Measurements from ENCODE around the gene COX14.
"Not testable (repeated sequence)": the region's sequence is repeated elsewhere in the genome, so short reads cannot be mapped to it uniquely, and the experiment has no call there.

The COX14 gene

DNA sequence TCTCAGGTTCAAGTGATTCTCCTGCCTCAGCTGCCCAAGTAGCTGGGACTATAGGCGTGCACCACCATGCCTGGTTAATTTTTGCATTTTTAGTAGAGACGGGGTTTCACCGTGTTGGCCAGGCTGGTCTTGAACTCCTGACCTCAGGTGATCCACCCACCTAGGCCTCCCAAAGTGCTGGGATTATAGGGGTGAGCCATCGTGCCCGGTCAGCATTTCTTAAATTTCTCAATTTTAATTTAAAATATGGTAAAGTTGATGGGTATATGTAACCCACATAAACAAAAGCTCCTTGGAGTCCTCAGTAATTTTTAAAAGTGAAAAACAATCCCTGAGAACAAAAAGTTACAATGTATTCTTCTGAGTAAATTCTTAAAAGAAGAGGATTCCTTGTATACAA lies 42.9 kb downstream of the COX14 start:
- DNase-seq (ENCODE audit: low spot score), result not testable (repeated sequence)

DNA sequence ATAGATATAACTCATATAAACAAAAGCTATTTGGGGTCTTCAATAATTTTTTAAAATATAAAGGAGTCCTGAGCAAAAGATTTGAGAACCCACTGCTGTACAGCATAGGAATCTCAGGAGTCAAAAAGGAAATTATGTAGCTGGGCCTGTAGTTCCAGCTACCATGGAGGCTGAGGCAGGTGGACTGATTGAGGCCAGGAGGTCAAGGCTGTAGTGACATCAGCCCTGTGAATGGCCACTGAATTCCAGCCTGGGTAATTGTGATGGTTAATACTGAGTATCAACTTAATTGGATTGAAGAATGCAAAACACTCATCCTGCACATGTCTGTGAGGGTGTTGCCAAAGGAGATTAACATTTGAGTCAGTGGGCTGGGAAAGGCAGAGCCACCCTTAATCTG lies 44.6 kb downstream of the COX14 start:
- DNase-seq (ENCODE audit: low spot score), result no peak

DNA sequence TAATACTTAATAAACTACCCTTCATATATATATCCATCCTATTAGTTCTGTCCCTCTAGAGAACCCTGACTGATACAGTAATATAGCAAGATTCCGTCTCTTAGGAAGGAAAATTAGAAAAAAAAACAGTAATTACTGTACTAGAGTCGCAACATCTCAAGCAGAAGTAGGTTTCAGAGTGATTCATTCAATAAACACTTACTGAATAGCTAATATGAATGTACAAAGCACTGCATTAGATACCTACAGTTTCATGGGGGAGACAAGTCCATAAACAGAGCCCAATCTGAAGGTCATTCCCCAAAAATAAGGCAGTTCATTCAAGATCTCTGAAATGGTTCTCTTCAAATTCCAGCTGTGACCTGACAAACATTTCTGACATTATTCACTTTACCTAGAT lies 45.2 kb downstream of the COX14 start:
- DNase-seq (ENCODE audit: low spot score), result no peak

DNA sequence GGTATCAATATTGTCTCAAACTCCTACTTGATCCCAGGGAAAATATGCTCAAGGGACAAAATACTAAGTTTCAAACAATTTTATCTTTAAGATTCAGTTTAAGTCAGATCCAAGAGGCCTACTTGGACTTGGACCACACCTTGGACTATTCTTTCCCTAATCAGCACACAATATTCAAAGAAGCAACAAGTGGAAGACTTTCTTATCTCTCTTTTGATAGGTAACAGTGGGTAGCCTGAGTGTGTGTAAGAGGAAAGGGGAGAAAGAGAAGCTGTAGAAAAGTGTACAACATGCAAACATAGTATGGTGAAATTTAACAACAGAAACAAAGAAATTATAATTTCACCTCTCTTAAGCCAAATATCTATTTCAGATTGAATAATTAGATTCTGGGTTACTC lies 48.6 kb downstream of the COX14 start:
- DNase-seq (ENCODE audit: low spot score), result no peak

DNA sequence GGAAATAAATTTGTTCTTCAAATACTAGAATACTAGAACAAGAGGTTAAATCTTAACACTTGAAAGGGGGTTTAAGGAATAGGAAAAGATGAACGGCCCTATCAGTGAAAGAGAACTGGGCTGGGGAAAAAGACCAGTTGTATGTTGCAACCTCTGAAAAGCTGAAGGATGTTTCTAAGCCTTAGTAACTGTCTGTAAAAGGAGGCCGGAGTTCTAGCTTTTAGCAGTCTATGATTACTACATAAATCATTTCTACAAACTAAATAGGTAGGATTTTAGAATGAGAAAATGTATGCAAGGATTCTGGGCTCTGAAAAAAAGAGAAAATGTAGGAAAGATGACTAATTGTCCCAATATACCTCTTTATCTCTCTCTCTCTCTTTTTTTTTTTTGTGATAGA lies 50.2 kb downstream of the COX14 start:
- no peak for DNase-seq (ENCODE audit: low spot score)

DNA sequence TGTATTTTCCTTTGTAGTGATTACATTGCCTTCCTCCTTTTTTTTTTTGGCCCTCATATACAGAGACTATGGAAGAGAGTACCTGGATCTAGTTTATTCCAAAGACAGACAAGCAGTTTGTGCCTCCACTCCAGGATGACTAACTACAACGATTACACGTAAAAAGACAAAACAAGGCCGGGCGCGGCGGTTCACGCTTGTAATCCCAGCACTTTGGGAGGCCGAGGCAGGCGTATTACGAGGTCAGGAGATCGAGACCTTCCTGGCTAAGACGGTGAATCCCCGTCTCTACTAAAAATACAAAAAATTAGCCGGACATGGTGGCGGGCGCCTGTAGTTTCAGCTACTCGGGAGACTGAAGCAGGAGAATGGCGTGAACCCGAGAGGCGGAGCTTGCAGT lies 52.9 kb downstream of the COX14 start:
- DNase-seq (ENCODE audit: low spot score), result no peak

DNA sequence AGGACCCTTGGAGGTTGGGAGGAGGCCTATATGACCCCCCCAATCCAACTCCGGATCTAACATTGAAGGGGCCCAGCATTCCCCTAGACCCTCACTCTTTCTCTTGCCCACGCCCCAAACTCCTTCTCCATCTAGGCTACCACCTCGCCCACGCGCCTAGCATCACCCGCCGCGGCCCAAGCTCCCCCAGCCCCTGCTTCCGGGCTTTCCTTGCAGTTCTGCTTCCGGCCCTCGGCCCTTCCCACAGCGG lies 54.7 kb downstream of the COX14 start:
- DNase-seq (ENCODE audit: low spot score), result no peak

DNA sequence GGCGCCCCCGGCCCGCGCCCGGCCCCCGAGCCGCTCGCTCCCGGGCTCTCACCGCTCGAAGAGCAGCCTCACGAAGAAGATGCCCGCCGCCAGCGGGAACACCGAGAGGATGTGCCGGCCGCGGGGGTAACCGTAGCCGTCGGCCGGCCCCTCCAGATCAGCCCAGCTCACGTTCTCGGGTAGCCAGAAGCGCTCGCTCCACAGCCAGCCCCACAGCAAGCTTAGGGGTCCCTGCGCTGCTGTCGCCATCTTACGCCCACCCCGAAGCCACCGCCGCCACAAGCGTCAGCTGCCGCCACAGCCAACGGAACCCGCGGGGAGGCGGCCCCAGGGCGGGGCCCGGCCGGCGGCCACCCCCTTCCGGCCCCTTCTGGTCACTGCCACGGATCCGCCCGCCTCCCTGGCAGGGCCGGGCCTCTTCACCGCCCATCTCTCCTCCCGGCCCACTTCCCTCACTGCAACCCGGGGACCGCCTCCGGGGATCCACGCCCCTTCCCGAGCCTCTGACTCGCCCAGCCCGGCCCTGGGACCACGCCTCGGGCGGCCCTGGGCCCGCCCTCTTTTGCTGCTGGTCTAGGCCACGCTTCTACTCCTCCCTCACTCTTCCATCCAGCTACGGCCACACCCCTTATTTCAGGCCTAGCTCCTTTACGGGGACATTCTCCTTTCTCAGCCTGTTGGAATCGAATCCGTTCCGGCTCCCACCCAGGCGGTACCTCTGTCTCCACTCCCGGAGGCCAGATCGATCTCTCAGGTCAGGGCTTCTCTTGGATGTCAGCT lies 55.2 kb downstream of the COX14 start, which contains the start of gene CERS5:
Gene CERS5, minus strand, starts transcription at position 321 of the 780 bp plus-strand sequence. Its CDS starts 72 bp downstream, at position 249.
- DNase-seq (ENCODE audit: low spot score), result peak; percentile 97

Measured in hematopoietic multipotent progenitor cell treated with erythropoietin and hydrocortisone succinate and interleukin-3 and kit ligand, for 15 days (in vitro differentiated cells).